HS-5 (cell line): Measurements from ENCODE around the gene FIBCD1.

Experiments
- DNase-seq: peaks from one replicate; pipeline ENCODE4 v3.0.0-alpha.2; 2012; ENCODE audit warnings: low read depth

FIBCD1 gene

DNA sequence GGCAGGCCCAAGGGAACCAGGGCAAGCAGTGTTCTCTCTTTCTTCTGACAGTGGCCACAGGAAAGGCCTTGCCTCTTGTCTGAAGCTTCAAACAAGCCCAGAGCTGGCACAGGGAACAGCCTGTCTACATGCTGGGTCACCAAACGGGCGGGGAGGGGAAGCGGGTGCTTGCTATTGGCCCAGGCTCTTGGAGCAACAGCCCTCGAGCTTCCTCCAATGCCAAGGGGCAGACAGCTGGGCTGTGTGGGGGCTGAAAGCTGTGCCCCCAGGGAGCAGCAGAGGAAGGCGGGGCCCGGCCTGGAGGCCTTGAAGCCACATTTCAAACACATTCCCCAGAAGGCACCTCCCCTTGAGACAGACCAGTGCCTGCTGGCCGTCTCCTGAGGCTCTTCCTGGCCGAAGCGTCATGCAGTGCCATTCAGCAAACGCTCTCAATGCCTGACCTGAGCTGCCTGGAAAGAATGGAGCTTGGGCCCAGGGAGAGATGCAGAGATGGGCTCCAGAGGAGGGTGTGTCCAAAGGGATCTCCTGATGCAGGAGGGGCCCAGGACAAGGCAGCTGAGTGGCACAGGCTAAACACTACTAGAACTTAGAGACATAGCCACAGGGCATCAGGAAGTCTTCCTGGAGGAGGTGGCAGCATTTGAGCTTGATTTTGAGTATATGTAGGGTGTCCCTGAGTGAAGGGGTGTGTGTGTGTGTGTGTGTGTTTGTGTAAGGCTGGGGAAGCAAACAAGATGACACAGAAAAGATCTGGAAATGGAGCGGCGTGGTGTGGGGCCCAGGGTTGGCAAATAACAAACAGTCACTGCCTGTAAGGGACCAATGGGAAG, 2.5 kb downstream of the FIBCD1 start:
- no peak for DNase-seq

GRCh38 chr9:130935648-130936271, 3.3 kb downstream of the FIBCD1 start:
- DNase-seq: no peak

DNA sequence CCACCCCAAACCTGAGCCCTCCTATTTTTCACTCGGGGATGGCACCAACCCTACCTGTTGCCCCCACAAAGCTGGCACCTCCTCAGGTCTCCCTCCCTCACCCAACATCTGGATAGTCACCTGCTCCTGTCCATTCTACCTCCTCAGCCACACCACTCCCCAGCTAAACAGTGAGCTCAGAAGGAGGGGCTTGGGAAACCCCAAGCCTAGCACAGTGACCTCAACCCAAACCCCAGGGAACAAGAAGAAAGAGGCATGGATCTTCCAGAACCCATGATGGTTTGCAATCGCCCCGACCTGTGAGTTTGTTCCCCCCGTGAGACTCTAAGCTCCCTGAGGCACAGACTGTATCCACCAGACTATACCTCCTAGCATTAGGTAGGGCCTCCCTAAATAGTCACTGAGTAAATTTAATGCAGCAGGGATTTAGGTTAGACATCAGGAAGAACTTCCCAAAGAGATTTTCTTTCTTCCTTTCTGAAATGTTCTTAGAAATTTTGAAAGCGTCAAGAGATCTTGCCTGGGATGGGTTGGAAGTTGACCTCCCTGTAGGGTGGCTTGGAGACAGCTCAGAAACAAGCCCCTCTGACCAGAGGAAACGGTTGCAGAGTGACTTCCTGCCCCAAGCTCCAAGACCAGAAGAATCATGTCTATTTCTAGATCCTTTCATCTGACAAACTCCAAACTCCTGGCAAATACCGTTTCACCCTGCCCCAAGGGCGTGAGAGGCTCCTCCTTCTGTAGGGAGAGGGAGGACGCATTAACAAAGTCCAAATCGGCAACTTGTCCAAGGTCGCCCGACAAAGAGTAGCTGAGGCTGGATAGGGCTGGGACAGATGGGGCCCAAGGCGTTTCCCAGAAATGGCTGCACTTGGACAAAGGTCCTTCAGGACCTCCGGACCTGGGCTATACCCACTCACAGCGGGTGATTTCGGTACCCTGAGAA, 4.1 kb downstream of the FIBCD1 start:
- DNase-seq: no peak

- DNase-seq: no peak
Observed at GRCh38 chr9:130934246-130934645, 4.8 kb downstream of the FIBCD1 start.

- DNase-seq: no peak
Observed at GRCh38 chr9:130933114-130934046, 5.7 kb downstream of the FIBCD1 start.

DNA sequence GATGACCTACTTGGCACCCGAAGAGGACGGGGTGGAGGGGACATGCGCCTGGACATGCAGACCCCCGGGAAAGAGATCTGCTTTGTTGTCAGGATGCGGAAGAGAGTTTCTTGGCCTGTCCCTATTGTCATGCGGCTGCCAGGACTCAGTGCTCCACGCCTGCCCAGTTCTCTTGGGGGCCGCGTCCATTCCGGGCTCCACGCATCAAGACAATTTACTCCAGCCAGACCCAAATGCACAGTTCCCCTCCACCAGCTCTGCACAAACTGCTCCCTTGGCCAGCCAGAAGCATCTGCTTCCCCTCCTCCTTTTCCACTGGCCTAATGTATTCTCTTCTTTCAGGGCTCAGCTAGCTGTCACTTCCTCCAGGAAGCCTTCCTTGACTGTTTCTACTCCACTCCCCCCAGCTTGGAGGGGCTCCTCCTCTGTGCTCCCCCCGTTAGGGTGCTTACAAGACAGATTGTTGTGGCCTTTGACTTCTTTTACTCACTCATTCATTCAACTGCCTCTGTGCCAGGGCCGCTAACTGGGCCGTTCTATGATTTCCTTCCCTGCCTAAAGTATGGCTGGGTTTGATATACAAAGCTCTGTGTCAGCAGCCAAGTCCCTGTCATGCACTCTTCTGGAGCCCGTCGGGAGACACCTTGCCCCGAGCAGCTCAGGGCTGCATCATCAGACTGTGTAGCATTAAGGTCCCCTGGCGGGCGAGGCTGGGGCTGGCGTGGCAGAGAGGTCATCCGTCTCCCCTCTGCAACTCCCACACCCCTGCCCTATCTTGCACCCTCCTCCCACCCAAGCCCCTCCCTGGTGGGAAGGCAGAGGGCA, 6.6 kb downstream of the FIBCD1 start:
- DNase-seq: no peak

- no peak for DNase-seq
Observed at GRCh38 chr9:130931508-130932254, 7.4 kb downstream of the FIBCD1 start.

- DNase-seq: no peak
Observed at GRCh38 chr9:130930804-130931349, 8.2 kb downstream of the FIBCD1 start.

DNA sequence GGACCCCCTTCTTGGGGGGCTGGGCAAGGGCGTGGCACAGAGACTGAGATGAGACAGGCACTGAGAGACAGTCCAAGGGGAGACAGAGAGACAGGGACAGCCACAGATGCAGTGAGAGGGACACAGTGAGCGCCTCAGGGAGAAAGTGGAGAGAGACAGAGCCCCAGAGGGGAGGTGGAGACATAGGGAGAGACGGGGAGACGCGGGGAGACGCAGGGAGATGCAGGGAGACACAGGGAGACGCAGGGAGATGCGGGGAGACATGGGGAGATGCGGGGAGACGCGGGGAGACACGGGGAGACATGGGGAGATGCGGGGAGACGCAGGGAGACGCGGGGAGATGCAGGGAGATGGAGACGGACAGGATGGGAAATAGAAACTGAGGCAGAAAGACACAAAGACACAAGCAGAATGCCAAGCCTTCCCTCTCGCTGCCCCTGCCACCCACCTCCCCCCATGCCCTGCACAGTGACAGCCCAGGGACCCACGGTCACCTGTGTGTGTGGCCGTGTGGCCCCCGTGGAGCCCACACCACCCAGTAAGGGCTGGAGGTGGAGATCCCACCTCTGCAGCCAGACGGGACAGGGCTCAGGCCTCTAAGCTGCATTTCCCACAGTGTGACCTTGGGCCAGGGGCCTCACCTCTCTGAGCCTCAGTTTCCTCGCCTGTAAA, 8.8 kb downstream of the FIBCD1 start:
- DNase-seq: no peak

- no peak for DNase-seq
Observed at GRCh38 chr9:130929571-130930038, 9.4 kb downstream of the FIBCD1 start.

DNA sequence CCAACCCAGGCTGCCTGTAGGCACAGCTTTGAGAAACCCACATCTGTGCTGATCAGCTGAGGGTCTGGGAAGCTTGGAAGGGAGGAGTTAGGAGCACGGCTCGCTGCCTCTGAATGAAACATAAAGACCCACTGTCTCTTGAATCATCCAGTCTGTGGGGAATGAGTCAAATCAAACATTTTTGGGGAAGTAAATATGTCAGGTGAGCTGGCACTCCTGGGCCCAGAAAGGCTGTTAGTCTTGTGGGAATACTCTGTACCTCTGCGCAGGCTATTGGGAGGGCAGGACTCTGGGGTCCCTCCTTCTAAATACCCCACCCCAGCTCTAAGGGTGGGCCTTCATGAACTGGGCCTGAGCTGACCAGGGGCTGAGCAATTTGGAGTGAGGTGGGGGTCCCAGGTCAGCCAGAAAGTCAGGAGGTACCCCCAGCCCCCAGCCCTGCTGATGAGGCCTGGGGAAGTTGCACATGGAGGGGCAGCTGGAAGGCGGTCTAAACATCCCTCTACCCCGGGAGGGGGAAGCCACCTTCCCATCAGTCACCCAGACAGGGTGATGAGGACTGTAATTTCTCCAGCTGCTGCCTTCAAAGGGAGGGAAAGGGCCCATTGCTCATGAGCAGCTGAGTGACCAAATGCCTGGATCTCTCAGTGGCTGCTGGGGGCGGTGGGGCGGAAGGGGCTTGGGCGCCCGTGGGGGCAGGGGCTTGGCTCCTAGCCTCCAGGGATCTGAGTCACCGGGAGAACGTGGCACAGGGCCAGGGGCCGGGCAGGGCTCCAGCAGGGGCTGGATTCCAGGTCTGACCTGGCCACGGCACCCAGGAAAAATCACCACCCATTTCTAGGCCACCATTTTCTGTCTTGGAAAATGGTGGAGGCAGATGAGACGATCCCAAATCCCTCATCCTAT, 10.8 kb downstream of the FIBCD1 start:
- no peak for DNase-seq

GRCh38 chr9:130927338-130927737, 11.7 kb downstream of the FIBCD1 start:
- DNase-seq: no peak

GRCh38 chr9:130925050-130925678, 13.9 kb downstream of the FIBCD1 start:
- DNase-seq: no peak

GRCh38 chr9:130924448-130924788, 14.6 kb downstream of the FIBCD1 start:
- no peak for DNase-seq

GRCh38 chr9:130923611-130924447, 15.2 kb downstream of the FIBCD1 start:
- DNase-seq: no peak

GRCh38 chr9:130922893-130923610, 16.0 kb downstream of the FIBCD1 start:
- no peak for DNase-seq
